Erythroblast (primary cell): ENCODE measurements around the gene CCNYL1.
"Not testable (repeated sequence)": the region's sequence is repeated elsewhere in the genome, so short reads cannot be mapped to it uniquely, and the experiment has no call there.

Experiments used
- GATA1 ChIP-seq: IDR thresholded peaks from 2 replicates; pipeline ENCODE4 v1.6.1; 2011; ENCODE audit warnings: low read depth, mild to moderate bottlenecking, control low read depth, low read length, moderate library complexity
- POLR2A ChIP-seq: IDR thresholded peaks from 2 replicates; pipeline ENCODE4 v1.6.1; 2011; ENCODE audit warnings: mild to moderate bottlenecking, low read length

- not testable (repeated sequence) for TF ChIP-seq POLR2A, GATA1
Measured at GRCh38 chr2:207753688-207754087, 42.2 kb downstream of the CCNYL1 start.
